Right lobe of liver (tissue), 4 donors: Measurements from ENCODE around the gene SMC5.
A peak's percentile ranks its signal among the peaks of the same experiment; 100 is the strongest.

Experiments
- POLR2A ChIP-seq: fragments of 450-650 bp; IDR thresholded peaks from one replicate; pipeline ENCODE4 v1.6.1; 2017; ENCODE audit warnings: antibody characterized with exemption, mild to moderate bottlenecking
- TF ChIP-seq, protein P1 (sequence below), 4 donors: fragments of 200-600 bp in 3 of 4; fragments of 450-650 bp in 1 of 4; IDR thresholded peaks; one replicate each; pipeline versions ENCODE4 v1.5.1 to v1.8.0; 2016 to 2022; ENCODE audit warnings: antibody characterized with exemption in 4 of 4, mild to moderate bottlenecking in 2 of 4
- donor health status: DM: no; HTN: no; CAD: no.
- donor health status: DM: no; HTN: no; CAD: no.
- donor health status: DM: no; HTN: yes; CAD: no.

DNA sequence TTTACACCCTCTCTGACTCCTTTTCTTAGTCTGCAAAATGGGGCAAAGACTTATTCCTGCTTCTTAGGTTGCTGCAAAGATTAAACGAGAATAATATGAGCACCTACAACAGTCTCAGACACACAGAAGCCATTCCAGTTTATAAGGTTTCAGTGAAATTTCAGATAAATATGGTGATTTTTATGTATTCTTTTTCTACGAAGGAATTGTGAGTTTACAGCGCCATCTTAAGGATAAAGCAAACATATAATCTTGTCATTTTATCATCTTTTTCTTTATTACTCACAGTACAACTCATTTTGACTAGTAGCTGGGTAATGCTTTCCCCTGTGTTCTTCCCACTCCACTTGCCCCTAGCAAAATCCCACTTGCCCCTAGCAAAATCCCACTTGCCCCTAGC lies 29.2 kb upstream of the SMC5 start:
- TF ChIP-seq, protein P1, sequence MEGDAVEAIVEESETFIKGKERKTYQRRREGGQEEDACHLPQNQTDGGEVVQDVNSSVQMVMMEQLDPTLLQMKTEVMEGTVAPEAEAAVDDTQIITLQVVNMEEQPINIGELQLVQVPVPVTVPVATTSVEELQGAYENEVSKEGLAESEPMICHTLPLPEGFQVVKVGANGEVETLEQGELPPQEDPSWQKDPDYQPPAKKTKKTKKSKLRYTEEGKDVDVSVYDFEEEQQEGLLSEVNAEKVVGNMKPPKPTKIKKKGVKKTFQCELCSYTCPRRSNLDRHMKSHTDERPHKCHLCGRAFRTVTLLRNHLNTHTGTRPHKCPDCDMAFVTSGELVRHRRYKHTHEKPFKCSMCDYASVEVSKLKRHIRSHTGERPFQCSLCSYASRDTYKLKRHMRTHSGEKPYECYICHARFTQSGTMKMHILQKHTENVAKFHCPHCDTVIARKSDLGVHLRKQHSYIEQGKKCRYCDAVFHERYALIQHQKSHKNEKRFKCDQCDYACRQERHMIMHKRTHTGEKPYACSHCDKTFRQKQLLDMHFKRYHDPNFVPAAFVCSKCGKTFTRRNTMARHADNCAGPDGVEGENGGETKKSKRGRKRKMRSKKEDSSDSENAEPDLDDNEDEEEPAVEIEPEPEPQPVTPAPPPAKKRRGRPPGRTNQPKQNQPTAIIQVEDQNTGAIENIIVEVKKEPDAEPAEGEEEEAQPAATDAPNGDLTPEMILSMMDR (IDR thresholded peaks at IDR 0.05): peak in 1 of 4 donors; percentile 19
- no peak for TF ChIP-seq POLR2A
